SK-N-SH (cell line): ENCODE results near the gene FBXO4.

Source experiments
- JUND ChIP-seq: IDR thresholded peaks from 2 replicates; pipeline ENCODE4 v1.4.0; 2012
- RXRA ChIP-seq: IDR thresholded peaks from 2 replicates; pipeline ENCODE4 v1.4.0; 2012; ENCODE audit warnings: low read depth, mild to moderate bottlenecking, borderline replicate concordance
- TAF1 ChIP-seq: IDR thresholded peaks from 2 replicates; pipeline ENCODE4 v1.6.1; 2012; ENCODE audit warnings: low read depth, mild to moderate bottlenecking, low read length, moderate library complexity, borderline replicate concordance
- TF ChIP-seq, protein P1 (sequence below): IDR thresholded peaks from 2 replicates; pipeline ENCODE4 v1.4.0; 2012; ENCODE audit warnings: low read depth

DNA sequence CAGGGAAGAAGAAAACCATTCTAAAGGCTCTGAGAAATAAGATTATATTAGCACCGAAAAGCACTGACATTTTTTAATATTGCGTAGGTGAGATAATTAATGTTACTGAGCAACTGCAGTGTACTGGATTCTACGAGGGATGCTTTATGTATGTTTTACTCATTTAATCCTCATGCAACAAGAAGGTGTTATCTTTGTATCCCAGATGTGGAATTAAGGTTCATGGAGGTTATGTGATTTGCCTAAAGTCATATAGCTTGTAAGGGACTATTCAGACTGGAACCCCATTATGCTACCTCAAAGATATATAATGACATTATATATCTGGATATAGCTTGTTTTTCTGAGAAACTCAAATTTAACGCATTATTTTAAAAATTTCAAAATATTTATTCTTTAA, 2.5 kb downstream of the FBXO4 start:
- TF ChIP-seq RXRA (no peak), JUND (no peak), TAF1 (no peak)
- TF ChIP-seq, protein P1, sequence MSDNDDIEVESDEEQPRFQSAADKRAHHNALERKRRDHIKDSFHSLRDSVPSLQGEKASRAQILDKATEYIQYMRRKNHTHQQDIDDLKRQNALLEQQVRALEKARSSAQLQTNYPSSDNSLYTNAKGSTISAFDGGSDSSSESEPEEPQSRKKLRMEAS, result no peak
